A549 (cell line): ENCODE results near the gene PPOX. TPM values are rescaled to one million over a fixed set of nuclear protein-coding genes. Genes with fewer than 3 reads are reported as not detected.

Experiments used
- ATAC-seq, 2 experiments: fragments of 200-7000 bp in 1 of 2; fragments of >200 bp in 1 of 2; cut with Nextera tagmentation in 1 of 2; cut with Tn5 transposase in 1 of 2; 3 replicates each; pipeline versions ENCODE4 v1.8.0 to v1.9.1; 2018 to 2020; ENCODE audit warnings: mild to moderate bottlenecking in 1 of 2, moderate library complexity in 1 of 2
- CTCF ChIA-PET: fragments of 300-600 bp; sonication (Branson Sonifier 250); formaldehyde crosslinking; extraction: SDS; loops from one replicate; lab custom pipeline; 2021; ENCODE audit warnings: antibody characterized with exemption, inconsistent platforms; lab: Yijun Ruan, JAX
- POLR2A ChIA-PET: fragments of 350-600 bp; formaldehyde crosslinking; extraction: SDS; loops from one replicate; lab custom pipeline; 2021; ENCODE audit warnings: antibody characterized with exemption, inconsistent platforms; lab: Yijun Ruan, JAX
- DNase-seq, 2 experiments: peaks; one replicate each; pipeline versions ENCODE4 v3.0.0 to v3.0.0-alpha.2; 2011 to 2016; ENCODE audit warnings: low read depth in 1 of 2, low spot score in 1 of 2
- FAIRE-seq: peaks from 2 replicates; lab custom pipeline; 2011; peaks lifted over from hg19 to GRCh38; lab: Jason Lieb, UNC
- H3K27ac ChIP-seq, 2 experiments: fragments of >200 bp; sonication (Bioruptor Twin); formaldehyde crosslinking; 3 replicates each; pipeline ENCODE4 v1.5.1; 2016 to 2017
- H3K4me1 ChIP-seq: fragments of >200 bp; sonication (Bioruptor Twin); formaldehyde crosslinking; 3 replicates; pipeline ENCODE4 v1.6.1; 2016
- H3K4me2 ChIP-seq: fragments of >200 bp; sonication (Bioruptor Twin); formaldehyde crosslinking; 3 replicates; pipeline ENCODE4 v1.6.1; 2016
- H3K4me3 ChIP-seq: fragments of >200 bp; sonication (Bioruptor Twin); formaldehyde crosslinking; 3 replicates; pipeline ENCODE4 v1.5.1; 2016
- H3K9me3 ChIP-seq: fragments of >200 bp; sonication (Bioruptor Twin); formaldehyde crosslinking; 3 replicates; pipeline ENCODE4 v1.6.1; 2016
- ATOH8 ChIP-seq: fragments of 250-450 bp; sonication (Bioruptor Pico); IDR thresholded peaks from 2 replicates; pipeline ENCODE4 v1.5.0; 2020; ENCODE audit warnings: low read depth, mild to moderate bottlenecking, moderate library complexity
- CBX2 ChIP-seq: fragments of 200-600 bp; sonication (generic); IDR thresholded peaks from 2 replicates; pipeline ENCODE4 v1.6.1; 2016; ENCODE audit warnings: low read depth, mild to moderate bottlenecking, borderline replicate concordance
- CEBPB ChIP-seq, 2 experiments: fragments of >200 bp in 1 of 2; sonication (Bioruptor Twin) in 1 of 2; formaldehyde crosslinking in 1 of 2; IDR thresholded peaks; 2 replicates each; pipeline ENCODE4 v1.6.1; 2012 to 2016
- CHD2 ChIP-seq: fragments of 150-350 bp; IDR thresholded peaks from 2 replicates; pipeline ENCODE4 v1.6.1; 2014; ENCODE audit warnings: low read length; ENCODE audit not compliant: partially characterized antibody
- CHD4 ChIP-seq: fragments of 200-600 bp; sonication (generic); IDR thresholded peaks from 2 replicates; pipeline ENCODE4 v1.6.1; 2016; ENCODE audit warnings: antibody characterized with exemption, mild to moderate bottlenecking, borderline replicate concordance
- CTCF ChIP-seq: fragments of >200 bp; sonication (Bioruptor Twin); formaldehyde crosslinking; IDR thresholded peaks from 3 replicates; pipeline ENCODE4 v1.5.1; 2016
- EHF ChIP-seq: fragments of 250-450 bp; sonication (Bioruptor Pico); IDR thresholded peaks from 2 replicates; pipeline ENCODE4 v1.5.0; 2020; ENCODE audit warnings: mild to moderate bottlenecking
- FOSL2 ChIP-seq, 2 experiments: fragments of 450-650 bp in 1 of 2; fragments of >200 bp in 1 of 2; sonication (Bioruptor Twin) in 1 of 2; formaldehyde crosslinking; IDR thresholded peaks; 2 replicates each; pipeline versions ENCODE4 v1.5.0 to v1.6.1; 2016 to 2020; ENCODE audit warnings: mild to moderate bottlenecking in 1 of 2, moderate library complexity in 1 of 2
- FOXS1 ChIP-seq: fragments of 250-450 bp; sonication (Bioruptor Pico); IDR thresholded peaks from 2 replicates; pipeline ENCODE4 v1.5.0; 2020; ENCODE audit warnings: mild to moderate bottlenecking, moderate library complexity
- HEYL ChIP-seq: fragments of 250-450 bp; sonication (Bioruptor Pico); IDR thresholded peaks from 2 replicates; pipeline ENCODE4 v1.8.0; 2021; ENCODE audit warnings: mild to moderate bottlenecking, moderate library complexity
- HOXA7 ChIP-seq: fragments of 250-450 bp; sonication (Bioruptor Pico); IDR thresholded peaks from 2 replicates; pipeline ENCODE4 v1.5.0; 2020; ENCODE audit warnings: mild to moderate bottlenecking, moderate library complexity
- JUNB ChIP-seq: fragments of >200 bp; sonication (Bioruptor Twin); formaldehyde crosslinking; IDR thresholded peaks from 2 replicates; pipeline ENCODE4 v1.6.1; 2016
- KDM1A ChIP-seq: fragments of 200-600 bp; sonication (generic); IDR thresholded peaks from 2 replicates; pipeline ENCODE4 v1.6.1; 2016; ENCODE audit warnings: low read depth, mild to moderate bottlenecking
- POLR2AphosphoS2 ChIP-seq: conservative IDR thresholded peaks from 2 replicates; pipeline ENCODE4 v1.6.1; 2012; ENCODE audit warnings: low read length, improper control_type of control experiment, inconsistent platforms
- REST ChIP-seq: fragments of 200-600 bp; sonication (generic); IDR thresholded peaks from 2 replicates; pipeline ENCODE4 v1.6.1; 2016; ENCODE audit warnings: antibody characterized with exemption, mild to moderate bottlenecking, moderate library complexity
- ZFP36 ChIP-seq: fragments of 450-650 bp; IDR thresholded peaks from 2 replicates; pipeline ENCODE4 v1.6.1; 2014; ENCODE audit warnings: borderline replicate concordance; ENCODE audit not compliant: partially characterized antibody
- WGBS: methylation state at CpG from one replicate; pipeline ENCODE4 v1.1.6; 2017; ENCODE audit errors: missing lambda C conversion rate; 5-methylcytosine and 5-hydroxymethylcytosine counted together
- polyA plus RNA-seq, 4 experiments: library from polyadenylated mRNA; depleted of rRNA in 3 of 4; stranded (reverse); fragments of >200 nt; fragmentation: RNase III in 1 of 4; extraction: RNeasy Plus Mini Kit Qiagen cat#74134 plus additional on column Dnase treatment in 1 of 4; gene quantifications; 2 replicates in 3 of 4; 3 replicates in 1 of 4; pipeline ENCODE4 v1.2.3, GENCODE V29; 2011 to 2017

Gene PPOX
- polyA plus RNA-seq, 2 of the 4 experiments (the other 2 are of a cell fraction): 13.8 to 14.1 TPM

- TF ChIP-seq FOSL2 (IDR thresholded peaks at IDR 0.05) (no peak), FOSL2 (CRISPR knock-in tag; IDR thresholded peaks at IDR 0.05) (no peak), CBX2 (no peak)
These were observed 22.2 kb downstream of the PPOX start (continued) for GRCh38 chr1:161188381-161188780.

GRCh38 chr1:161189036-161189435 is 22.8 kb downstream of the PPOX start:
- CTCF ChIA-PET: interaction anchor here (6.5 to 7.8 kb wide), 2 partner anchors 15 to 194 kb away, joined by 89 to 93 read pairs; partner anchors contain the start of gene NDUFS2
- ATAC-seq (no peak), DNase-seq (no peak), FAIRE-seq (no peak)
- H3K27ac ChIP-seq: no peak overlapping the region
- H3K9me3 ChIP-seq: no peaks in the 10 kb centered on the region
- no peaks in the 10 kb centered on the region for H3K4me1 ChIP-seq
- no peak overlapping the region for H3K4me2 ChIP-seq
- 74% methylated on average over 5 of the region's 5 CpGs for WGBS
- no peak for TF ChIP-seq POLR2AphosphoS2
- H3K4me3 ChIP-seq: no peak overlapping the region
- POLR2A ChIA-PET: no interaction called here

- ChIA-PET CTCF (interaction anchor here (0.7 to 7.8 kb wide), 21 partner anchors 10 to 198 kb away, joined by 3 to 93 read pairs (median 5); partner anchors contain the start of genes APOA2, B4GALT3, FCER1G and NDUFS2), POLR2A (interaction anchor here (0.7 kb wide), 1 partner anchor 191 kb away, joined by 4 read pairs; no protein-coding TSS in a partner anchor)
- DNase-seq: no peak
- 83% methylated on average over 17 of the region's 22 CpGs for WGBS
- TF ChIP-seq HOXA7: no peak
- TF ChIP-seq KDM1A: no peak
- TF ChIP-seq EHF (CRISPR knock-in tag): no peak
- no peak for TF ChIP-seq CEBPB (IDR thresholded peaks at IDR 0.05)
- TF ChIP-seq ATOH8: no peak
- TF ChIP-seq CTCF: no peak
- TF ChIP-seq CHD2: no peak
- no peak for TF ChIP-seq REST
- no peak for TF ChIP-seq JUNB
- no peak for TF ChIP-seq CHD4
- no peak for TF ChIP-seq ZFP36
- no peak for TF ChIP-seq FOXS1 (CRISPR knock-in tag)
- no peak for TF ChIP-seq HEYL (CRISPR knock-in tag)
- H3K4me2 ChIP-seq: no peak overlapping the region
- ATAC-seq: no peak
- no peak for FAIRE-seq
- H3K4me1 ChIP-seq: no peaks in the 10 kb centered on the region
- H3K4me3 ChIP-seq: no peak overlapping the region
- H3K9me3 ChIP-seq: no peaks in the 10 kb centered on the region
- H3K27ac ChIP-seq: no peak overlapping the region
These were observed 24.8 kb downstream of the PPOX start for GRCh38 chr1:161190962-161191521.
